ENCODE data around the gene ATRNL1.

ATRNL1 gene

DNA sequence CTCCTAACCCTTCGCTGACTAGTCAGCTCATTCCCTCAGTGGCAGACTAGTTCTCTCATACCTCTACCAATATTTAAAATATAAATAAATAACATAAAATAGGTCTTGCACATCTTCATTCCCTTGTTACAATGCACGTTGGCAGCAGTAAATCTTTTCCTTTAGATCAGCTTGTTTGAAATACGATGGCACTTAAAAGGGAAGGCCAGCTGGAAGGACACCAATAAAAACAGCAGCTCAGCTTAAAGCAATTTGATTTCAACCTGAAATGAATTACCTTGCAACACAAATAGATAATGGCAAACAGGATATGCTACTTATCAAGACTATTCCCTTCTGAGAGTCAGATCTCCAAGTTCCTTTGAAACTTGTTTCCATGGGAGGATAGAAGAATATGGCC is 858.1 kb downstream of the ATRNL1 start:
- no peak overlapping the region for H3K27ac ChIP-seq
- H2AFZ ChIP-seq = no peak overlapping the region
- H3K36me3 ChIP-seq (ENCODE audit: control insufficient read depth, insufficient read depth, low read length) = no peaks in the 10 kb centered on the region
- no peak overlapping the region for H3K4me2 ChIP-seq (ENCODE audit: low read length)
- no peaks in the 10 kb centered on the region for H3K79me2 ChIP-seq
- no peak overlapping the region for H3K9ac ChIP-seq
- no peaks in the 10 kb centered on the region for H3K27me3 ChIP-seq (ENCODE audit: control insufficient read depth, insufficient read depth, low read length)
- H3K4me3 ChIP-seq (ENCODE audit: low read depth, low read length) = no peak overlapping the region
- TF ChIP-seq, protein P1, sequence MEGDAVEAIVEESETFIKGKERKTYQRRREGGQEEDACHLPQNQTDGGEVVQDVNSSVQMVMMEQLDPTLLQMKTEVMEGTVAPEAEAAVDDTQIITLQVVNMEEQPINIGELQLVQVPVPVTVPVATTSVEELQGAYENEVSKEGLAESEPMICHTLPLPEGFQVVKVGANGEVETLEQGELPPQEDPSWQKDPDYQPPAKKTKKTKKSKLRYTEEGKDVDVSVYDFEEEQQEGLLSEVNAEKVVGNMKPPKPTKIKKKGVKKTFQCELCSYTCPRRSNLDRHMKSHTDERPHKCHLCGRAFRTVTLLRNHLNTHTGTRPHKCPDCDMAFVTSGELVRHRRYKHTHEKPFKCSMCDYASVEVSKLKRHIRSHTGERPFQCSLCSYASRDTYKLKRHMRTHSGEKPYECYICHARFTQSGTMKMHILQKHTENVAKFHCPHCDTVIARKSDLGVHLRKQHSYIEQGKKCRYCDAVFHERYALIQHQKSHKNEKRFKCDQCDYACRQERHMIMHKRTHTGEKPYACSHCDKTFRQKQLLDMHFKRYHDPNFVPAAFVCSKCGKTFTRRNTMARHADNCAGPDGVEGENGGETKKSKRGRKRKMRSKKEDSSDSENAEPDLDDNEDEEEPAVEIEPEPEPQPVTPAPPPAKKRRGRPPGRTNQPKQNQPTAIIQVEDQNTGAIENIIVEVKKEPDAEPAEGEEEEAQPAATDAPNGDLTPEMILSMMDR (IDR thresholded peaks at IDR 0.05) = no peak
- H3K9me3 ChIP-seq (ENCODE audit: control insufficient read depth, low read length) = no peaks in the 10 kb centered on the region
- no peaks in the 10 kb centered on the region for H3K4me1 ChIP-seq

DNA sequence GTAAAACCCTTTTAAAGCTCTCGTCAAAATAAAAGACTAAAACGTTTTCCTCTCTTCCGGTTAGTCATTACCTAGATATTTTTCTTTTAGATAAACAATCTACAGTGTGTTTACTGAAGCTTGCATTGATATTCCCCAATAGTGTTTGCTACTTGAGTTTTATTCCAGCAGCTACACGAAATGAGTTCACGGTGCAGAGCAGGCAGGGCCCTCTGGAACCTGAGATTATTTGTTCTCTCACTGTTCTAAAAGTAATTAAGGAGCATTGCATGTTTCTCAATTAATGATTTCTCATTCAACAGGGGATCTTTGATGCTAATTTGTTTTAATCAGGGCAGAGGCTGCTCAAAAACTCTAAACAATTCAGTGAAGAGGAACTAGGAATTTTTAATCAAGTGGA is 860.1 kb downstream of the ATRNL1 start:
- TF ChIP-seq, protein P1 (IDR thresholded peaks at IDR 0.05) = no peak
- Histone ChIP-seq H3K36me3 (ENCODE audit: control insufficient read depth, insufficient read depth, low read length) (no peaks in the 10 kb centered on the region), H3K9me3 (ENCODE audit: control insufficient read depth, low read length) (no peaks in the 10 kb centered on the region), H3K79me2 (no peaks in the 10 kb centered on the region), H2AFZ (no peak overlapping the region), H3K4me2 (ENCODE audit: low read length) (no peak overlapping the region), H3K4me3 (ENCODE audit: low read depth, low read length) (no peak overlapping the region), H3K27ac (no peak overlapping the region), H3K9ac (no peak overlapping the region), H3K27me3 (ENCODE audit: control insufficient read depth, insufficient read depth, low read length) (no peaks in the 10 kb centered on the region), H3K4me1 (no peaks in the 10 kb centered on the region)

DNA sequence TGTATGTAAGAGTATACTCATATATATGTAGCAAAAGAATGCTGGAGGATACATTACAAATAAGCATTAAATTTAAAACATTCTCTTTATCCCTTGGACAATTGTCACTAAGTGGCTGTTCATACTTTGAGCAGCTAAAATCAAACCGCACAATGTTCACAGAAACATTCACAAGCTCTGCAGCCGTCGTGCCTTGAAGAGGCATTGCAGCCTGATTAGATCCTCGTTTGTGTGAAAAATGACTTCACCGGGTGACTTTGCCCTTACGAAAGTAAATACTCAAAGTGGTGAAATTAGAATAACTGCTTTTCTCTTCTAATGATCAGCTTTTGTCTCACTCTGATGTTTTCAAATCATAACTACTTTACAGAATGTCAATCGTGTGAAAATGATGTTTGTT is 860.8 kb downstream of the ATRNL1 start:
- Histone ChIP-seq H3K4me1 (no peaks in the 10 kb centered on the region), H3K9me3 (ENCODE audit: control insufficient read depth, low read length) (no peaks in the 10 kb centered on the region), H3K4me3 (ENCODE audit: low read depth, low read length) (no peak overlapping the region), H3K4me2 (ENCODE audit: low read length) (no peak overlapping the region), H3K9ac (no peak overlapping the region), H3K27ac (no peak overlapping the region), H3K79me2 (no peaks in the 10 kb centered on the region), H2AFZ (no peak overlapping the region), H3K36me3 (ENCODE audit: control insufficient read depth, insufficient read depth, low read length) (no peaks in the 10 kb centered on the region), H3K27me3 (ENCODE audit: control insufficient read depth, insufficient read depth, low read length) (no peaks in the 10 kb centered on the region)
- TF ChIP-seq, protein P1 (IDR thresholded peaks at IDR 0.05) = no peak

DNA sequence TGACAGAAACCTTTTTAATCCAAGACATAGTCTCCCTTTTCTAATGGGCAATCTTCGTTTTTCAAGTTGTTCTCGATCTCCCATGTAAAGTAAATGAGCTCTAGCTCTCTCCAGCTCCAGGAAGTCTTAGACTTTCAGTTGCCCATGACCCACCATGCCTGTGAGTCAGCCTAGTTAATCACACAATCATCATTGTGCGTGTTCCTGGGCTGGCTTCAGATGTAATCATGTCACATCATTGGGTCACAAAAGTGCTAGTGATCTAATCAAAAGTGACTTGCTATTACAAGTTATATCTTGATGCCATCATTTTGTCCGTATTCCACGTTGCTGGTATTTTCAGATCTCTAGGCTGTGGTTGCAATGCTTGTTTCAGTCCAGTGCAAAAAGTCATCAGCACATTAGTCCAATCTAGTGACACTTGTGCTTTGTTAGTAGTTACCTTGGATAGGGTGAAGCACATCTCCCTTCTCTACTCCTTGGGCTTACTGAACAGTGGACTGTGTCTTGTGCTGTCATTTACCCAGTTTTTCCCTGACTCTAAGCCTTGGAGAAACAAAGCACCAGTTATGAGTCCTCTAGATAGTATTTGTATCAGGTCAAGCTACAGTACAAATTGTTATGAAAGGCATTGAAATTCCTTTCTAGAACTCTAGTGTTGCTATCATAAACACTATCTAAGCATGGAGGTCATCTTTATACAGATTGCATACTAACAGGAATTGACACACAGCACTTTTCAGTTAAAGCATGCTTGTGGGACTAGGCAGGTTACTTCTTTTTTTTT is 863.3 kb downstream of the ATRNL1 start:
- H3K4me2 ChIP-seq (ENCODE audit: low read length) = no peak overlapping the region
- H2AFZ ChIP-seq = no peak overlapping the region
- no peaks in the 10 kb centered on the region for H3K79me2 ChIP-seq
- H3K27me3 ChIP-seq (ENCODE audit: control insufficient read depth, insufficient read depth, low read length) = no peaks in the 10 kb centered on the region
- no peaks in the 10 kb centered on the region for H3K9me3 ChIP-seq (ENCODE audit: control insufficient read depth, low read length)
- H3K36me3 ChIP-seq (ENCODE audit: control insufficient read depth, insufficient read depth, low read length) = no peaks in the 10 kb centered on the region
- no peak overlapping the region for H3K4me3 ChIP-seq (ENCODE audit: low read depth, low read length)
- no peak overlapping the region for H3K9ac ChIP-seq
- no peaks in the 10 kb centered on the region for H3K4me1 ChIP-seq
- TF ChIP-seq, protein P1 (IDR thresholded peaks at IDR 0.05) = no peak
- no peak overlapping the region for H3K27ac ChIP-seq

DNA sequence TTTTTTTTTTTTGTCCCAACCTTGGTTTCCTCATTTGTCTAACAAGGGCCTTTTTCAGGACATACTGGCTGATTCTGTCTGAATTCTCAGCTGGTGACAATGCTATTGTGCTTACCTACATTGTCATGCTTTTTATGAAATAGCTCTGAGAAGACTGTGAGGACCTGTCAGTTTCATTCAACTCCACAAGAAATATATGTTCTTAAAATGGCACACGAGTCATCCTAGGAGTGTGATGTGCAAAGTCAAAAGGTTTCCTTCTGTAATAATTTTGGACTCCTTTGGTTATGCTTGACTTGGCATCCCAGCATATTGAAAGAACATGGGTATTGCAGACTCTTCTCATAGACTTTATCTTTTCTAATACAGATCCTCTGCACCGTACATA is 863.8 kb downstream of the ATRNL1 start:
- Histone ChIP-seq H2AFZ (no peak overlapping the region), H3K4me2 (ENCODE audit: low read length) (no peak overlapping the region), H3K9me3 (ENCODE audit: control insufficient read depth, low read length) (no peaks in the 10 kb centered on the region), H3K79me2 (no peaks in the 10 kb centered on the region), H3K36me3 (ENCODE audit: control insufficient read depth, insufficient read depth, low read length) (no peaks in the 10 kb centered on the region), H3K9ac (no peak overlapping the region), H3K4me1 (no peaks in the 10 kb centered on the region), H3K4me3 (ENCODE audit: low read depth, low read length) (no peak overlapping the region), H3K27ac (no peak overlapping the region), H3K27me3 (ENCODE audit: control insufficient read depth, insufficient read depth, low read length) (no peaks in the 10 kb centered on the region)
- TF ChIP-seq, protein P1 (IDR thresholded peaks at IDR 0.05) = no peak

Data from parathyroid adenoma (tissue), 2 donors.